Smooth muscle cell (in vitro differentiated cells): ENCODE data around the gene ZNF878. TPM values are rescaled to one million over a fixed set of nuclear protein-coding genes. Genes with fewer than 3 reads are reported as not detected.

Experiments used
- DNase-seq: peaks from one replicate; lab custom pipeline; 2025; ENCODE audit not compliant: unreplicated experiment; lab: John Stamatoyannopoulos, UW
- H2AFZ ChIP-seq: fragments of 200-600 bp; sonication (generic); 2 replicates; pipeline ENCODE4 v1.6.0; 2016; ENCODE audit warnings: antibody characterized with exemption, low read depth, mild to moderate bottlenecking
- H3F3A ChIP-seq: fragments of 200-600 bp; sonication (generic); 2 replicates; pipeline ENCODE4 v1.6.0; 2017; ENCODE audit warnings: antibody characterized with exemption, low read depth
- H3K27ac ChIP-seq: fragments of 200-600 bp; sonication (generic); 2 replicates; pipeline ENCODE4 v1.5.1; 2016; ENCODE audit warnings: low read depth, mild to moderate bottlenecking
- H3K27me3 ChIP-seq: fragments of 200-600 bp; sonication (generic); 2 replicates; pipeline ENCODE4 v1.6.1; 2016; ENCODE audit warnings: low read depth, mild to moderate bottlenecking
- H3K36me3 ChIP-seq: fragments of 200-600 bp; sonication (generic); 2 replicates; pipeline ENCODE4 v1.5.1; 2016; ENCODE audit warnings: low read depth
- H3K4me1 ChIP-seq: fragments of 200-600 bp; sonication (generic); 2 replicates; pipeline ENCODE4 v1.5.1; 2016; ENCODE audit warnings: low read depth
- H3K4me2 ChIP-seq: fragments of 200-600 bp; sonication (generic); 2 replicates; pipeline ENCODE4 v1.6.0; 2016; ENCODE audit warnings: mild to moderate bottlenecking
- H3K4me3 ChIP-seq: fragments of 200-600 bp; sonication (generic); 2 replicates; pipeline ENCODE4 v1.5.1; 2016; ENCODE audit warnings: mild to moderate bottlenecking
- H3K79me2 ChIP-seq: fragments of 200-600 bp; sonication (generic); 2 replicates; pipeline ENCODE4 v1.6.0; 2016; ENCODE audit warnings: low read depth, mild to moderate bottlenecking
- H3K9ac ChIP-seq: fragments of 200-600 bp; sonication (generic); 2 replicates; pipeline ENCODE4 v1.6.0; 2016; ENCODE audit warnings: low read depth
- H3K9me3 ChIP-seq: fragments of 200-600 bp; sonication (generic); replicated peaks from 2 replicates; pipeline ENCODE4 v1.5.1; 2016; ENCODE audit warnings: low read depth
- H4K20me1 ChIP-seq: fragments of 200-600 bp; sonication (generic); 2 replicates; pipeline ENCODE4 v1.6.0; 2016; ENCODE audit warnings: low read depth
- CTCF ChIP-seq: fragments of 200-600 bp; sonication (generic); IDR thresholded peaks from 2 replicates; pipeline ENCODE4 v1.5.1; 2017; ENCODE audit warnings: borderline replicate concordance, mild to moderate bottlenecking, antibody characterized with exemption; ENCODE audit not compliant: insufficient read depth, poor library complexity, severe bottlenecking
- WGBS: methylation state at CpG from one replicate; pipeline ENCODE4 v1.1.7; 2016; ENCODE audit warnings: low lambda C conversion rate; 5-methylcytosine and 5-hydroxymethylcytosine counted together
- polyA plus RNA-seq: library from polyadenylated mRNA; unstranded; fragments of >200 nt; fragmentation: Nextera tagmentation; extraction: Ambion mirVana; gene quantifications from 2 replicates; pipeline ENCODE4 v1.2.1, GENCODE V29; 2016
- small RNA-seq: library from RNA; depleted of rRNA; stranded (forward); fragments of <200 nt; gene quantifications from one replicate; pipeline ENCODE3, GENCODE V24; 2014
- total RNA-seq: library from RNA; depleted of rRNA; stranded (reverse); fragments of >200 nt; gene quantifications from 2 replicates; pipeline ENCODE4 v1.2.3, GENCODE V29; 2014

Gene ZNF878
- total and polyA plus RNA-seq, 2 experiments from 2014 or later: 2.5 TPM; not detected in 1

GRCh38 chr19:11995174-11995573 is 57.6 kb downstream of the ZNF878 start:
- no peak overlapping the region for H2AFZ ChIP-seq
- DNase-seq: no peak
- H3K9me3 ChIP-seq: no peaks in the 10 kb centered on the region
- H3K4me1 ChIP-seq: no peaks in the 10 kb centered on the region
- 91% methylated on average over 1 of the region's 1 CpG for WGBS
- peaks cover 14% of the 10 kb centered on the region for H3K79me2 ChIP-seq
- no peaks in the 10 kb centered on the region for H3K36me3 ChIP-seq
- H4K20me1 ChIP-seq: no peaks in the 10 kb centered on the region
- TF ChIP-seq CTCF: no peak
- H3K27ac ChIP-seq: no peak overlapping the region
- H3K4me3 ChIP-seq: no peak overlapping the region
- H3F3A ChIP-seq: no peaks in the 10 kb centered on the region
- H3K9ac ChIP-seq: no peak overlapping the region
- H3K27me3 ChIP-seq: no peaks in the 10 kb centered on the region
- H3K4me2 ChIP-seq: no peak overlapping the region

Small RNA genes lying within 50 kb of the gene (small RNA-seq; reads per million reads assigned to genes)
- gene RF00019: not detected
- gene RNA5SP464: not detected
- gene RNA5SP465: not detected
- not detected for gene RNA5SP466

Other genes with a start within 250 kb of the ZNF878 start
- gene ZNF440, start 238.7 kb downstream of the ZNF878 start, total RNA-seq: 14.5 and 16.8 TPM in 2 replicates
- 3.6 and 5.0 TPM in 2 replicates for gene ZNF440, start 238.7 kb downstream of the ZNF878 start, polyA plus RNA-seq
- 1.9 and 2.6 TPM in 2 replicates for gene ZNF439, start 204.2 kb downstream of the ZNF878 start, total RNA-seq
- gene ZNF439, start 204.2 kb downstream of the ZNF878 start, polyA plus RNA-seq: 1.4 and 3.2 TPM in 2 replicates
- 8.8 and 15.1 TPM in 2 replicates for gene ZNF69, start 165.2 kb downstream of the ZNF878 start, total RNA-seq
- 4.6 and 8.2 TPM in 2 replicates for gene ZNF69, start 165.2 kb downstream of the ZNF878 start, polyA plus RNA-seq
- gene ZNF700, start 127.9 kb downstream of the ZNF878 start, total RNA-seq: 8.3 and 10.4 TPM in 2 replicates
- gene ZNF700, start 127.9 kb downstream of the ZNF878 start, polyA plus RNA-seq: 1.2 and 1.3 TPM in 2 replicates
- 1.2 and 1.6 TPM in 2 replicates for gene ZNF763, start 87.9 kb downstream of the ZNF878 start, total RNA-seq
- 0.53 and 0.73 TPM in 2 replicates for gene ZNF763, start 87.9 kb downstream of the ZNF878 start, polyA plus RNA-seq
- gene ZNF433, start 17.3 kb downstream of the ZNF878 start, total RNA-seq: 6.9 and 10.2 TPM in 2 replicates
- gene ZNF433, start 17.3 kb downstream of the ZNF878 start, polyA plus RNA-seq: 2.6 and 3.0 TPM in 2 replicates
- 4.4 and 10.4 TPM in 2 replicates for gene ZNF844, start 11.8 kb upstream of the ZNF878 start, total RNA-seq
- gene ZNF844, start 11.8 kb upstream of the ZNF878 start, polyA plus RNA-seq: 0.80 and 1.9 TPM in 2 replicates
- 1.3 and 4.2 TPM in 2 replicates for gene ZNF20, start 87.4 kb upstream of the ZNF878 start, total RNA-seq
- 0.46 and 1.5 TPM in 2 replicates for gene ZNF20, start 87.4 kb upstream of the ZNF878 start, polyA plus RNA-seq
- gene ZNF625, start 103.8 kb upstream of the ZNF878 start, total RNA-seq: 7.8 and 13.5 TPM in 2 replicates
- gene ZNF625, start 103.8 kb upstream of the ZNF878 start, polyA plus RNA-seq: 0.66 and 1.0 TPM in 2 replicates
- 5.7 and 14.4 TPM in 2 replicates for gene ZNF136, start 110.1 kb upstream of the ZNF878 start, total RNA-seq
- gene ZNF136, start 110.1 kb upstream of the ZNF878 start, polyA plus RNA-seq: 5.1 and 7.9 TPM in 2 replicates
- gene ZNF44, start 241.9 kb upstream of the ZNF878 start, total RNA-seq: 5.3 and 5.8 TPM in 2 replicates
- gene ZNF44, start 241.9 kb upstream of the ZNF878 start, polyA plus RNA-seq: 3.2 and 5.3 TPM in 2 replicates